Skin of body (tissue), 2 donors: ENCODE measurements around the gene TPSD1. TPM values are rescaled to one million over a fixed set of nuclear protein-coding genes. Genes with fewer than 3 reads are reported as not detected.
"Not testable (repeated sequence)": the region's sequence is repeated elsewhere in the genome, so short reads cannot be mapped to it uniquely, and the experiment has no call there.

Experiments used
- DNase-seq: peaks from one replicate; lab custom pipeline; 2025; lab: John Stamatoyannopoulos, UW
- total RNA-seq: library from RNA; depleted of rRNA; stranded (reverse); fragments of >200 nt; gene quantifications from one replicate; pipeline ENCODE4 v1.2.3, GENCODE V29; 2014

The TPSD1 gene
- total RNA-seq, 1 donor from 2014 or later = 1.3 TPM

- no peak for DNase-seq
Measured at GRCh38 chr16:1262210-1262845, 6.5 kb downstream of the TPSD1 start.

GRCh38 chr16:1262846-1263221 is 7.0 kb downstream of the TPSD1 start:
- no peak for DNase-seq

GRCh38 chr16:1263591-1264344 is 7.9 kb downstream of the TPSD1 start:
- DNase-seq = no peak

- DNase-seq = no peak
Measured at GRCh38 chr16:1264345-1265089, 8.6 kb downstream of the TPSD1 start.

GRCh38 chr16:1265090-1265630 is 9.3 kb downstream of the TPSD1 start:
- no peak for DNase-seq

GRCh38 chr16:1265826-1266225 is 10.0 kb downstream of the TPSD1 start:
- DNase-seq = no peak

GRCh38 chr16:1269418-1269817 is 13.5 kb downstream of the TPSD1 start:
- DNase-seq = not testable (repeated sequence)

- DNase-seq = no peak
Measured at GRCh38 chr16:1271380-1271723, 15.5 kb downstream of the TPSD1 start.

GRCh38 chr16:1271724-1272413 is 16.0 kb downstream of the TPSD1 start:
- DNase-seq = not testable (repeated sequence)

- no peak for DNase-seq
Measured at GRCh38 chr16:1272453-1273198, 16.8 kb downstream of the TPSD1 start.

GRCh38 chr16:1273816-1274215 is 17.9 kb downstream of the TPSD1 start:
- no peak for DNase-seq

GRCh38 chr16:1274767-1275166 is 18.9 kb downstream of the TPSD1 start:
- DNase-seq = no peak

GRCh38 chr16:1275791-1276579 is 20.1 kb downstream of the TPSD1 start:
- no peak for DNase-seq

GRCh38 chr16:1276580-1276878 is 20.7 kb downstream of the TPSD1 start:
- no peak for DNase-seq

- no peak for DNase-seq
Measured at GRCh38 chr16:1277151-1277598, 21.3 kb downstream of the TPSD1 start.

GRCh38 chr16:1277617-1278282 is 21.9 kb downstream of the TPSD1 start:
- no peak for DNase-seq

GRCh38 chr16:1278477-1278876 is 22.6 kb downstream of the TPSD1 start:
- no peak for DNase-seq

GRCh38 chr16:1279081-1279944 is 23.4 kb downstream of the TPSD1 start:
- no peak for DNase-seq
